Mucosa of rectum (tissue), 2 donors: ENCODE measurements around the gene TNIP1.

Experiments
- H3K27ac ChIP-seq, 2 donors: one replicate each; pipeline ENCODE4 v1.7.0; 2013; ENCODE audit warnings: inconsistent platforms in 2 of 2, low read depth in 2 of 2, low read length in 2 of 2
- H3K27me3 ChIP-seq, 2 donors: one replicate each; pipeline ENCODE4 v1.7.0; 2013; ENCODE audit warnings: low read length in 2 of 2; ENCODE audit not compliant: control insufficient read depth in 2 of 2, insufficient read depth in 2 of 2
- H3K36me3 ChIP-seq, 2 donors: one replicate each; pipeline ENCODE4 v1.7.0; 2013; ENCODE audit warnings: low read length in 2 of 2; ENCODE audit not compliant: control insufficient read depth in 2 of 2, insufficient read depth in 2 of 2
- H3K4me1 ChIP-seq, 2 donors: one replicate each; pipeline ENCODE4 v1.7.0; 2013; ENCODE audit warnings: low read length in 2 of 2, mild to moderate bottlenecking in 1 of 2; ENCODE audit not compliant: control insufficient read depth in 2 of 2, insufficient read depth in 2 of 2
- H3K4me3 ChIP-seq, 2 donors: one replicate each; pipeline ENCODE4 v1.7.0; 2013; ENCODE audit warnings: low read length in 2 of 2
- H3K9ac ChIP-seq, 2 donors: one replicate each; pipeline ENCODE4 v1.7.0; 2013; ENCODE audit warnings: low read length in 2 of 2, low read depth in 1 of 2, mild to moderate bottlenecking in 1 of 2
- H3K9me3 ChIP-seq, 2 donors: one replicate each; pipeline ENCODE4 v1.7.0; 2013; ENCODE audit warnings: low read length in 2 of 2; ENCODE audit not compliant: control insufficient read depth in 2 of 2
- donor health status: healthy.
- donor health status: Normal muscosa, but diverticular disease.

Gene TNIP1

DNA sequence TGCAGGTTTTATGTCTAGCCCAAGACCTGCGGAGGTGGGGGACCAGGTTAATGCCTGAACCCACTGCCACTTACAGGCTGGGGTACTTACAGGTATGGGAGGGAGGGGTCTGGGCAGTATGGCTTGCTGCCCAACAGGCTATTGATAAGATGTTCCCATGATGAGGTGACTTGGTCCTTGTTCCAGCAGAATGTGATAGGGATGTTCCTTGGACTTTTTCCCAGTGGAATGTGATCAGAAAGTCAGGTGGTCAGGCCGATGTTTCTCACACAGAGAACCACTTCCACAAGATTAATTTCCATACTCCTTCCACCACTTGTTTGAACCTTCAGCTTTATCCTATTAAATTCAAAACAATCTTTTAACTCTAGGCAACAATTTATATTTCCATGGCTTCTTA is 87.4 kb downstream of the TNIP1 start:
- Histone ChIP-seq H3K4me1 (no peaks in the 10 kb centered on the region), H3K36me3 (no peaks in the 10 kb centered on the region), H3K27me3 (no peaks in the 10 kb centered on the region), H3K27ac (no peak overlapping the region), H3K9ac (no peak overlapping the region), H3K9me3 (no peaks in the 10 kb centered on the region), H3K4me3 (no peak overlapping the region)

GRCh38 chr5:150992705-150993104 is 88.1 kb downstream of the TNIP1 start:
- Histone ChIP-seq H3K27ac (no peak overlapping the region), H3K4me3 (no peak overlapping the region), H3K36me3 (no peaks in the 10 kb centered on the region), H3K9me3 (no peaks in the 10 kb centered on the region), H3K4me1 (no peaks in the 10 kb centered on the region), H3K27me3 (no peaks in the 10 kb centered on the region), H3K9ac (no peak overlapping the region)

DNA sequence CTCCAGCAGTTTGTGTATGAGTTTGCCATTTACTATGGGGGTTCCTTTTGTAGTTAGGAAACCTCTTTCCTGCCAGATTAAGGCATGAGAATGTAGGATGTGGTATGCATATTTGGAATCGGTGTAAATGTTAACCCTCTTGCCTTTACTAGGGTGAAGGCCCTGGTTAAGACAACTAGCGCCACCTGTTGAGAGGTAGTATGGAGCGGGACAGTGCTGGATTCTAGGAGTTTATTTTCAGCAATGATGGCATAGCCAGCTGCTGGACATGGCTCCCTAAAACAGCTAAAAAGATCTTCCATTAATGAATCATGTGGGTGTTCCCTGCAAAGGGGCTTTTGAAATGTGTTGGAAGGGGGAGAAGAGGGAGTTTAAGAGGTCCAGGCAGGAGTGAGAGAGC is 91.1 kb downstream of the TNIP1 start:
- Histone ChIP-seq H3K27ac (no peak overlapping the region), H3K4me3 (no peak overlapping the region), H3K9me3 (no peaks in the 10 kb centered on the region), H3K9ac (no peak overlapping the region), H3K27me3 (no peaks in the 10 kb centered on the region), H3K4me1 (no peaks in the 10 kb centered on the region), H3K36me3 (no peaks in the 10 kb centered on the region)

- Histone ChIP-seq H3K36me3 (no peaks in the 10 kb centered on the region), H3K4me1 (no peaks in the 10 kb centered on the region), H3K4me3 (no peak overlapping the region), H3K27ac (no peak overlapping the region), H3K9me3 (no peaks in the 10 kb centered on the region), H3K9ac (no peak overlapping the region), H3K27me3 (no peaks in the 10 kb centered on the region)
Measured at GRCh38 chr5:150987746-150988145, 93.1 kb downstream of the TNIP1 start.
